Breast epithelium (tissue), 4 donors: Measurements from ENCODE around the gene HID1. TPM values are rescaled to one million over a fixed set of nuclear protein-coding genes. Genes with fewer than 3 reads are reported as not detected.

Experiments used
- DNase-seq, 2 donors: peaks; one replicate each; pipeline ENCODE4 v3.0.0-alpha.2; 2019; ENCODE audit warnings: low spot score in 2 of 2
- H3K27ac ChIP-seq, 2 donors: fragments of 200-600 bp; sonication (generic) in 1 of 2; one replicate each; pipeline ENCODE4 v1.5.1; 2016 to 2019; ENCODE audit warnings: mild to moderate bottlenecking in 1 of 2
- H3K27me3 ChIP-seq, 2 donors: fragments of 200-600 bp; sonication (generic) in 1 of 2; one replicate each; pipeline versions ENCODE4 v1.5.1 to v1.6.0; 2017 to 2019; ENCODE audit warnings: control low read depth in 1 of 2, mild to moderate bottlenecking in 1 of 2
- H3K36me3 ChIP-seq: fragments of 200-600 bp; one replicate; pipeline ENCODE4 v1.5.1; 2019
- H3K4me1 ChIP-seq, 2 donors: fragments of 200-600 bp; sonication (generic); one replicate each; pipeline ENCODE4 v1.5.1; 2016 to 2019; ENCODE audit warnings: control low read depth in 1 of 2
- H3K4me3 ChIP-seq, 3 donors: fragments of 200-600 bp; sonication (generic); 1 replicate in 2 of 3; 2 replicates in 1 of 3; pipeline ENCODE4 v1.5.1; 2016 to 2019; ENCODE audit warnings: mild to moderate bottlenecking in 3 of 3, moderate library complexity in 2 of 3
- H3K9me3 ChIP-seq, 2 donors: fragments of 200-600 bp; sonication (generic) in 1 of 2; one replicate each; pipeline ENCODE4 v1.5.1; 2016 to 2019; ENCODE audit warnings: control low read depth in 1 of 2
- CTCF ChIP-seq, 3 donors: fragments of 450-650 bp; IDR thresholded peaks; one replicate each; pipeline ENCODE4 v1.5.1; 2016 to 2017; ENCODE audit warnings: antibody characterized with exemption in 3 of 3, mild to moderate bottlenecking in 3 of 3, moderate library complexity in 3 of 3
- POLR2A ChIP-seq: fragments of 450-650 bp; IDR thresholded peaks from one replicate; pipeline ENCODE4 v1.6.1; 2016; ENCODE audit warnings: antibody characterized with exemption, mild to moderate bottlenecking, moderate library complexity
- POLR2AphosphoS5 ChIP-seq, 3 donors: sonication (generic); formaldehyde crosslinking; IDR thresholded peaks; one replicate each; pipeline ENCODE4 v1.6.1; 2017; ENCODE audit warnings: antibody characterized with exemption in 3 of 3
- intact Hi-C: fragments of 100-400 bp; cut with DNase I; formaldehyde crosslinking; loops from one replicate; pipeline ENCODE4 v1.15.1; 2023; ENCODE audit warnings: low total_unique reads
- total RNA-seq, 3 donors: library from RNA; depleted of rRNA; stranded (reverse); fragments of >200 nt; gene quantifications; one replicate each; pipeline ENCODE4 v1.1.0, GENCODE V29; 2016

HID1 gene
- total RNA-seq, 3 donors from 2014 or later: 6.1 to 46.5 (median 37.3) TPM

GRCh38 chr17:74977802-74978201 is 5.2 kb upstream of the HID1 start:
- no peak overlapping the region for H3K27ac ChIP-seq
- intact Hi-C loops: no loop called here
- TF ChIP-seq CTCF (IDR thresholded peaks at IDR 0.05) (no peak), POLR2A (no peak), POLR2AphosphoS5 (IDR thresholded peaks at IDR 0.05) (no peak)

GRCh38 chr17:74975943-74976342 is 3.4 kb upstream of the HID1 start:
- intact Hi-C loops: no loop called here
- Histone ChIP-seq H3K9me3 (no peaks in the 10 kb centered on the region), H3K4me1 (no peaks in the 10 kb centered on the region), H3K27ac (no peak overlapping the region), H3K36me3 (no peaks in the 10 kb centered on the region), H3K4me3 (no peak overlapping the region), H3K27me3 (no peaks in the 10 kb centered on the region)
- no peak for TF ChIP-seq POLR2AphosphoS5 (IDR thresholded peaks at IDR 0.05)
- DNase-seq: no peak

More at GRCh38 chr17:74977802-74978201, 5.2 kb upstream of the HID1 start:
- Histone ChIP-seq H3K9me3 (no peaks in the 10 kb centered on the region), H3K4me3 (no peak overlapping the region), H3K36me3 (no peaks in the 10 kb centered on the region), H3K27me3 (no peaks in the 10 kb centered on the region), H3K4me1 (peaks cover 0 to 7% of the 10 kb centered on the region in 2 donors)
- DNase-seq: no peak

- Histone ChIP-seq H3K27ac (peak overlapping the region in 1 of 2 donors; percentile 84), H3K4me1 (peaks cover 0 to 3% of the 10 kb centered on the region in 2 donors), H3K36me3 (no peaks in the 10 kb centered on the region), H3K4me3 (peak overlapping the region; percentile 52 to 84 (median 77)), H3K9me3 (no peaks in the 10 kb centered on the region), H3K27me3 (no peaks in the 10 kb centered on the region)
- intact Hi-C loops: no loop called here
- no peak for DNase-seq
- TF ChIP-seq CTCF (IDR thresholded peaks at IDR 0.05) (no peak), POLR2A (no peak), POLR2AphosphoS5 (IDR thresholded peaks at IDR 0.05) (no peak)
Observed at GRCh38 chr17:74972973-74973328, 392 bp upstream of the HID1 start.

GRCh38 chr17:74971842-74972106 is 785 bp downstream of the HID1 start:
- no peak for TF ChIP-seq POLR2AphosphoS5 (IDR thresholded peaks at IDR 0.05)
- TF ChIP-seq CTCF (IDR thresholded peaks at IDR 0.05): no peak
- no peak for TF ChIP-seq POLR2A
- peaks cover 0 to 3% of the 10 kb centered on the region in 2 donors for H3K4me1 ChIP-seq
- no peaks in the 10 kb centered on the region for H3K9me3 ChIP-seq
- no peaks in the 10 kb centered on the region for H3K36me3 ChIP-seq
- no peaks in the 10 kb centered on the region for H3K27me3 ChIP-seq
- H3K27ac ChIP-seq: peak overlapping the region; percentile 84 to 94
- H3K4me3 ChIP-seq: peak overlapping the region; percentile 52 to 84 (median 77)
- intact Hi-C loops: no loop called here
- DNase-seq: no peak

- Histone ChIP-seq H3K27me3 (no peaks in the 10 kb centered on the region), H3K4me3 (peak overlapping the region; percentile 52 to 84 (median 77)), H3K9me3 (no peaks in the 10 kb centered on the region), H3K4me1 (peaks cover 0 to 3% of the 10 kb centered on the region in 2 donors), H3K27ac (peak overlapping the region; percentile 84 to 94), H3K36me3 (no peaks in the 10 kb centered on the region)
- TF ChIP-seq POLR2A (no peak), CTCF (IDR thresholded peaks at IDR 0.05) (no peak), POLR2AphosphoS5 (IDR thresholded peaks at IDR 0.05) (no peak)
- DNase-seq: no peak
- intact Hi-C loops: no loop called here
Observed at GRCh38 chr17:74971069-74971841, 1.3 kb downstream of the HID1 start.
